HCT116 (cell line): ENCODE results near the gene BRD4. TPM values are rescaled to one million over a fixed set of nuclear protein-coding genes. Genes with fewer than 3 reads are reported as not detected.

Source experiments
- ATAC-seq: fragments of 200-7000 bp; cut with Tn5 transposase; 2 replicates; pipeline ENCODE4 v1.9.1; 2020; ENCODE audit warnings: mild to moderate bottlenecking, moderate library complexity
- BruUV-seq: library from RNA; stranded (reverse); fragments of 400-500 nt; replicated peaks from 2 replicates; lab custom pipeline; 2021; lab: Mats Ljungman, UMichigan
- CTCF ChIA-PET: fragments of 300-600 bp; sonication (Branson Sonifier 250); formaldehyde crosslinking; loops from one replicate; lab custom pipeline; 2021; ENCODE audit warnings: antibody characterized with exemption; lab: Charles Lee
- POLR2A ChIA-PET: fragments of 300-600, 350-600 bp; sonication (Branson Sonifier 250); formaldehyde crosslinking; loops from one replicate; lab custom pipeline; 2021; ENCODE audit warnings: antibody characterized with exemption; lab: Charles Lee
- RAD21 ChIA-PET, 2 experiments: fragments of 300-600 bp; sonication (Branson Sonifier 250); formaldehyde crosslinking; loops; one replicate each; lab custom pipeline; 2023; ENCODE audit warnings: low total read pairs in 2 of 2; ENCODE audit not compliant: uncharacterized antibody in 2 of 2, unreplicated experiment in 2 of 2, low non-redundant PET in 1 of 2; lab: Charles Lee
- DNase-seq: peaks from one replicate; pipeline ENCODE4 v3.0.0-alpha.2; 2010; ENCODE audit warnings: low read depth, low spot score
- H2AFZ ChIP-seq: fragments of 200-600 bp; shearing (Covaris generic), sonication (generic); 2 replicates; pipeline ENCODE4 v1.6.1; 2017; ENCODE audit warnings: low read depth, mixed run types, mixed read lengths, antibody characterized with exemption, low read length; ENCODE audit not compliant: poor library complexity, severe bottlenecking
- H3K27ac ChIP-seq: 2 replicates; pipeline ENCODE4 v1.5.1; 2012; ENCODE audit warnings: low read depth, low read length
- H3K27me3 ChIP-seq: fragments of 200-600 bp; sonication (generic); 2 replicates; pipeline ENCODE4 v1.6.1; 2016; ENCODE audit warnings: mixed run types, low read length, mixed read lengths; ENCODE audit not compliant: insufficient read depth
- H3K36me3 ChIP-seq, 2 experiments: fragments of 200-500 bp in 1 of 2; fragments of 200-600 bp in 1 of 2; sonication (Bioruptor generic) in 1 of 2; sonication (generic) in 1 of 2; 2 replicates each; pipeline versions ENCODE4 v1.5.1 to v1.6.1; 2014 to 2016; ENCODE audit warnings: low read length in 2 of 2, inconsistent platforms in 1 of 2, mixed read lengths in 1 of 2, mixed run types in 1 of 2; ENCODE audit not compliant: insufficient read depth in 2 of 2, control insufficient read depth in 1 of 2
- H3K4me1 ChIP-seq, 2 experiments: fragments of 200-600 bp in 1 of 2; sonication (generic) in 1 of 2; 2 replicates each; pipeline versions ENCODE4 v1.5.1 to v1.6.1; 2012 to 2017; ENCODE audit warnings: low read length in 2 of 2, inconsistent platforms in 1 of 2, mild to moderate bottlenecking in 1 of 2, mixed read lengths in 1 of 2, mixed run types in 1 of 2, moderate library complexity in 1 of 2; ENCODE audit not compliant: insufficient read depth in 2 of 2, control insufficient read depth in 1 of 2
- H3K4me2 ChIP-seq: fragments of 200-600 bp; sonication (generic); 2 replicates; pipeline ENCODE4 v1.6.1; 2017; ENCODE audit warnings: mixed run types, low read length, mixed read lengths
- H3K4me3 ChIP-seq, 2 experiments: fragments of 200-600 bp in 1 of 2; sonication (generic) in 1 of 2; replicated peaks in 1 of 2; 2 replicates each; pipeline ENCODE4 v1.5.1; 2011 to 2016; ENCODE audit warnings: low read length in 2 of 2, control low read depth in 1 of 2, low read depth in 1 of 2, mild to moderate bottlenecking in 1 of 2, mixed read lengths in 1 of 2, mixed run types in 1 of 2
- H3K79me2 ChIP-seq: fragments of 200-600 bp; sonication (generic); 2 replicates; pipeline ENCODE4 v1.6.1; 2017; ENCODE audit warnings: mild to moderate bottlenecking, mixed run types, low read length, moderate library complexity, mixed read lengths; ENCODE audit not compliant: insufficient read depth
- H3K9ac ChIP-seq: fragments of 200-600 bp; sonication (generic); 2 replicates; pipeline ENCODE4 v1.6.1; 2016; ENCODE audit warnings: low read length, mixed read lengths
- H3K9me2 ChIP-seq: fragments of 200-600 bp; sonication (generic), shearing (Covaris generic); 2 replicates; pipeline ENCODE4 v1.6.1; 2017; ENCODE audit warnings: mixed run types, mild to moderate bottlenecking, moderate library complexity; ENCODE audit not compliant: insufficient read depth
- H3K9me3 ChIP-seq, 2 experiments: fragments of 200-500 bp in 1 of 2; fragments of 200-600 bp in 1 of 2; sonication (Bioruptor generic) in 1 of 2; sonication (generic) in 1 of 2; 2 replicates each; pipeline ENCODE4 v1.6.1; 2014 to 2017; ENCODE audit warnings: low read length in 2 of 2, mixed read lengths in 2 of 2, inconsistent platforms in 1 of 2, low read depth in 1 of 2, mild to moderate bottlenecking in 1 of 2, mixed run types in 1 of 2, moderate library complexity in 1 of 2; ENCODE audit not compliant: control insufficient read depth in 1 of 2, insufficient read depth in 1 of 2
- H4K20me1 ChIP-seq: fragments of 200-600 bp; sonication (generic), shearing (Covaris generic); 2 replicates; pipeline ENCODE4 v1.6.1; 2017; ENCODE audit warnings: mixed run types, mild to moderate bottlenecking, moderate library complexity; ENCODE audit not compliant: insufficient read depth
- CBX3 ChIP-seq: IDR thresholded peaks from 2 replicates; pipeline ENCODE4 v1.6.1; 2012; ENCODE audit warnings: low read depth
- CEBPB ChIP-seq: IDR thresholded peaks from 2 replicates; pipeline ENCODE4 v1.6.1; 2012; ENCODE audit warnings: low read depth
- EZH2phosphoT487 ChIP-seq: fragments of 200-600 bp; IDR thresholded peaks from 2 replicates; pipeline ENCODE4 v1.6.1; 2018; ENCODE audit warnings: antibody characterized with exemption, borderline replicate concordance
- FOSL1 ChIP-seq: IDR thresholded peaks from 2 replicates; pipeline ENCODE4 v1.6.1; 2012; ENCODE audit warnings: low read depth
- POLR2AphosphoS5 ChIP-seq: IDR thresholded peaks from 2 replicates; pipeline ENCODE4 v1.6.1; 2011; ENCODE audit warnings: mild to moderate bottlenecking, low read depth, low read length, moderate library complexity
- SP1 ChIP-seq: IDR thresholded peaks from 2 replicates; pipeline ENCODE4 v1.6.1; 2012; ENCODE audit warnings: low read depth
- YY1 ChIP-seq: IDR thresholded peaks from 2 replicates; pipeline ENCODE4 v1.6.1; 2011; ENCODE audit warnings: low read length, low read depth, moderate library complexity, mild to moderate bottlenecking; ENCODE audit not compliant: insufficient replicate concordance; ENCODE audit errors: extremely low read depth
- ZFX ChIP-seq: fragments of 450-650 bp; IDR thresholded peaks from 2 replicates; pipeline ENCODE4 v1.6.1; 2017
- ZNF274 ChIP-seq: fragments of 200-500 bp; sonication (Bioruptor generic); IDR thresholded peaks from 2 replicates; pipeline ENCODE4 v1.6.1; 2014; ENCODE audit warnings: mild to moderate bottlenecking, low read depth, low read length, inconsistent platforms
- intact Hi-C: fragments of 100-400 bp; cut with micrococcal nuclease; formaldehyde crosslinking; loops from 2 replicates; pipeline ENCODE4 v1.10.0; 2022
- total RNA-seq: library from RNA; stranded (reverse); gene quantifications from one replicate; pipeline ENCODE4 v1.2.1, GENCODE V29; 2021; ENCODE audit not compliant: unreplicated experiment
- TF ChIP-seq, protein P1 (sequence below): IDR thresholded peaks from 2 replicates; pipeline ENCODE4 v1.6.1; 2012; ENCODE audit warnings: low read depth

Gene BRD4
- total RNA-seq, 1 experiment from 2014 or later, result 52.9 TPM

DNA sequence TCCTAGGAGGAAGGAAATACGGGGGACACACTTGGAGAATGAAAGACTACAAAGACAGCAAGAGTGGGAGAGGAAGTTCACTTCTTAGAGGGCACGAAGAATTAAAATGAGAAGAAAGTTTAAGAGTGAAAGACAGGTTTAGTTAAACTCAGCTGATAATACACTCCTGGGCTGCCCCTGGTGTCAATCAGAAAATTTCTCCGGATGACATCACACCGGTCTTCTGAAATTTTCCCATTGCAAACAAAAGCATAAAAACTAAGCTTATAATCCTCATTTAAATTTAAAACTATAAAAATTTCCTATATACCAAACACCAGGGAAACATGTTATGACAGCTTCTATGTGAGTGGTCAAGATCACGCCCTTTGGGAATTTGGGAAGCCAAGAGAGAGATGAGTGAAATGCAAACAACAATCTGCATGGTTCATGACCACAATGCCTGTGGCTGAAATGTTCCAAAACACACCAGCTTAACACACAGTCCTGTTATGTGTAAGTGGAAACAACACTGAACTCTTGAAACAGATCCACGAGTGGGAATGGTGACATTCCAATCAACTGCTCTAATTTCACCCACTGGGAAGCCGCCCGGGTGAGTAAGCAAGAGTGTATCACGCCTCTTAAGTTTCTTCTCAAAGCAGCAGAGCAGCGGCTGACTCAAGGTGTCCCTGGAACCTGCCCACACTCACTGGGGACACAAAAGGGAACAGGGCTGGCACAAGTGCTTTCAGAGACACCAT, 49.0 kb downstream of the BRD4 start:
- ChIA-PET RAD21 (no interaction called here), CTCF (interaction anchor here (1.1 kb wide), 1 partner anchor 20 kb away, joined by 3 read pairs; no protein-coding TSS in a partner anchor), POLR2A (no interaction called here)
- H3K4me1 ChIP-seq, result peaks cover 0 to 24% of the 10 kb centered on the region in 2 experiments; a peak in 1 of 4 replicates
- peaks cover 100% of the 10 kb centered on the region for H3K79me2 ChIP-seq
- H3K27me3 ChIP-seq, result no peaks in the 10 kb centered on the region
- H3K9me2 ChIP-seq, result no peaks in the 10 kb centered on the region
- H3K27ac ChIP-seq, result no peak overlapping the region
- H3K9me3 ChIP-seq, result no peaks in the 10 kb centered on the region
- DNase-seq (no peak), ATAC-seq (no peak)
- intact Hi-C loops, result no loop called here
- no peak overlapping the region for H3K4me2 ChIP-seq
- no peak for TF ChIP-seq FOSL1
- TF ChIP-seq, protein P1, sequence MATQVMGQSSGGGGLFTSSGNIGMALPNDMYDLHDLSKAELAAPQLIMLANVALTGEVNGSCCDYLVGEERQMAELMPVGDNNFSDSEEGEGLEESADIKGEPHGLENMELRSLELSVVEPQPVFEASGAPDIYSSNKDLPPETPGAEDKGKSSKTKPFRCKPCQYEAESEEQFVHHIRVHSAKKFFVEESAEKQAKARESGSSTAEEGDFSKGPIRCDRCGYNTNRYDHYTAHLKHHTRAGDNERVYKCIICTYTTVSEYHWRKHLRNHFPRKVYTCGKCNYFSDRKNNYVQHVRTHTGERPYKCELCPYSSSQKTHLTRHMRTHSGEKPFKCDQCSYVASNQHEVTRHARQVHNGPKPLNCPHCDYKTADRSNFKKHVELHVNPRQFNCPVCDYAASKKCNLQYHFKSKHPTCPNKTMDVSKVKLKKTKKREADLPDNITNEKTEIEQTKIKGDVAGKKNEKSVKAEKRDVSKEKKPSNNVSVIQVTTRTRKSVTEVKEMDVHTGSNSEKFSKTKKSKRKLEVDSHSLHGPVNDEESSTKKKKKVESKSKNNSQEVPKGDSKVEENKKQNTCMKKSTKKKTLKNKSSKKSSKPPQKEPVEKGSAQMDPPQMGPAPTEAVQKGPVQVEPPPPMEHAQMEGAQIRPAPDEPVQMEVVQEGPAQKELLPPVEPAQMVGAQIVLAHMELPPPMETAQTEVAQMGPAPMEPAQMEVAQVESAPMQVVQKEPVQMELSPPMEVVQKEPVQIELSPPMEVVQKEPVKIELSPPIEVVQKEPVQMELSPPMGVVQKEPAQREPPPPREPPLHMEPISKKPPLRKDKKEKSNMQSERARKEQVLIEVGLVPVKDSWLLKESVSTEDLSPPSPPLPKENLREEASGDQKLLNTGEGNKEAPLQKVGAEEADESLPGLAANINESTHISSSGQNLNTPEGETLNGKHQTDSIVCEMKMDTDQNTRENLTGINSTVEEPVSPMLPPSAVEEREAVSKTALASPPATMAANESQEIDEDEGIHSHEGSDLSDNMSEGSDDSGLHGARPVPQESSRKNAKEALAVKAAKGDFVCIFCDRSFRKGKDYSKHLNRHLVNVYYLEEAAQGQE, result no peak
- TF ChIP-seq CBX3, result no peak
- no peak for TF ChIP-seq SP1
- H3K36me3 ChIP-seq, result no peaks in the 10 kb centered on the region
- no peak overlapping the region for H3K9ac ChIP-seq
- peaks cover 24% of the 10 kb centered on the region; the same call in 1 of the 2 replicates for H4K20me1 ChIP-seq
- no peak overlapping the region for H3K4me3 ChIP-seq
- H2AFZ ChIP-seq, result no peak overlapping the region
- no TSS peak for BruUV-seq

DNA sequence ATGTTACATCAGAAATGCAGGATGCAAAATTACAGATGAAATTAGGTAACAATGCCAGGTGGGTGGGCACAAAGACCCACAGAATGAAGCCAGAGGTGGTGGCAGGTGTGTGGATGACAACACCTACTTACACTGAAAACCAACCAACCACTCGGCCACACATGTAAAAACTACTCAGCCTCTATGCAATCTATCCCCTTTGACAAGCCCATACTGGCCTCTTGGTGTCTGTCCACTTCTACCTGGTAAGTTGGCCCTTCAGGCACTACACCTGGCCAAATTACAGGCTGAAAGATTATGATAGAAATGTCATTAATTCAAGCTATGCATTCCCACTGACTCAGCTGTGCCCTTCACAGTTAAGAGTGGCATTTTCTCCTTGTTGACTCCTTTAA, 50.0 kb downstream of the BRD4 start:
- Histone ChIP-seq H3K27ac (no peak overlapping the region), H4K20me1 (peaks cover 19% of the 10 kb centered on the region; the same call in 1 of the 2 replicates), H3K9me3 (no peaks in the 10 kb centered on the region), H3K36me3 (no peaks in the 10 kb centered on the region), H3K4me2 (no peak overlapping the region), H3K4me1 (peaks cover 0 to 22% of the 10 kb centered on the region in 2 experiments; a peak in 1 of 4 replicates), H3K9me2 (no peaks in the 10 kb centered on the region), H3K27me3 (no peaks in the 10 kb centered on the region), H2AFZ (no peak overlapping the region), H3K79me2 (peaks cover 100% of the 10 kb centered on the region), H3K9ac (no peak overlapping the region), H3K4me3 (no peak overlapping the region)
- ChIA-PET POLR2A (no interaction called here), RAD21 (no interaction called here), CTCF (interaction anchor here (0.7 to 1.1 kb wide), 2 partner anchors 19 to 273 kb away, joined by 3 read pairs; no protein-coding TSS in a partner anchor)
- ATAC-seq (no peak), DNase-seq (no peak)
- intact Hi-C loops, result no loop called here
- no TSS peak for BruUV-seq
- no peak for TF ChIP-seq CBX3
- TF ChIP-seq YY1, result no peak
- TF ChIP-seq ZFX, result no peak
- TF ChIP-seq EZH2phosphoT487, result no peak
- no peak for TF ChIP-seq ZNF274
- TF ChIP-seq CEBPB, result no peak
- no peak for TF ChIP-seq POLR2AphosphoS5
- TF ChIP-seq SP1, result no peak
- TF ChIP-seq, protein P1, result no peak
